Measurements from ENCODE around the gene EZH2. TPM values are rescaled to one million over a fixed set of nuclear protein-coding genes. Genes with fewer than 3 reads are reported as not detected.

The EZH2 gene
- total RNA-seq, 1 donor from 2014 or later, result 0.99 TPM

- no peak for DNase-seq
- Histone ChIP-seq H3K36me3 (no peaks in the 10 kb centered on the region), H3K4me3 (no peak overlapping the region), H3K27me3 (ENCODE audit: low read depth) (no peaks in the 10 kb centered on the region), H3K27ac (replicated peaks) (no peak overlapping the region), H3K4me1 (no peaks in the 10 kb centered on the region), H3K9me3 (replicated peaks) (no peaks in the 10 kb centered on the region)
- TF ChIP-seq, protein P1, sequence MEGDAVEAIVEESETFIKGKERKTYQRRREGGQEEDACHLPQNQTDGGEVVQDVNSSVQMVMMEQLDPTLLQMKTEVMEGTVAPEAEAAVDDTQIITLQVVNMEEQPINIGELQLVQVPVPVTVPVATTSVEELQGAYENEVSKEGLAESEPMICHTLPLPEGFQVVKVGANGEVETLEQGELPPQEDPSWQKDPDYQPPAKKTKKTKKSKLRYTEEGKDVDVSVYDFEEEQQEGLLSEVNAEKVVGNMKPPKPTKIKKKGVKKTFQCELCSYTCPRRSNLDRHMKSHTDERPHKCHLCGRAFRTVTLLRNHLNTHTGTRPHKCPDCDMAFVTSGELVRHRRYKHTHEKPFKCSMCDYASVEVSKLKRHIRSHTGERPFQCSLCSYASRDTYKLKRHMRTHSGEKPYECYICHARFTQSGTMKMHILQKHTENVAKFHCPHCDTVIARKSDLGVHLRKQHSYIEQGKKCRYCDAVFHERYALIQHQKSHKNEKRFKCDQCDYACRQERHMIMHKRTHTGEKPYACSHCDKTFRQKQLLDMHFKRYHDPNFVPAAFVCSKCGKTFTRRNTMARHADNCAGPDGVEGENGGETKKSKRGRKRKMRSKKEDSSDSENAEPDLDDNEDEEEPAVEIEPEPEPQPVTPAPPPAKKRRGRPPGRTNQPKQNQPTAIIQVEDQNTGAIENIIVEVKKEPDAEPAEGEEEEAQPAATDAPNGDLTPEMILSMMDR (IDR thresholded peaks at IDR 0.05; ENCODE audit: borderline replicate concordance), result no peak
- intact Hi-C loops (cut with micrococcal nuclease), result no loop called here
Observed at GRCh38 chr7:148834605-148835004, 49.5 kb downstream of the EZH2 start.

DNA sequence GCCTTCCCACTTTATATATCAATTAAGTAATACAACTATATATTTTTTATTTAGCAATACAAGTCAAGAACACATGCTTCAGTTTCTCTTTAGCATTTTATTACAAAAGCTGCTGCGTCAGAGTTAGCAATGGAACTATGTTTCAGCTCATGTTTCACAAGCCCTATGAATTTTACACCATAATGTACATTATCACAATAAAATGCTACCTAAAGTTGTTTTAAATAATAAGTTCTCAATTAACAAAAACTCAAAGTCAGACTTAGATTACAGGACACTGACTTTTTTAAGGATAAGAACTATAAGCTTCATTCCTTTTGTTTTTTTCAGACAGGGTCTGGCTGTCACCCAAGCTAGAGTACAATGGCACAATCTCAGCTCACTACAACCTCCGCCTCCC lies 52.3 kb downstream of the EZH2 start:
- H3K9me3 ChIP-seq (replicated peaks), result no peaks in the 10 kb centered on the region
- no peaks in the 10 kb centered on the region for H3K27me3 ChIP-seq (ENCODE audit: low read depth)
- no peak for DNase-seq
- H3K4me1 ChIP-seq, result no peaks in the 10 kb centered on the region
- no peak overlapping the region for H3K27ac ChIP-seq (replicated peaks)
- no peak overlapping the region for H3K4me3 ChIP-seq
- no peaks in the 10 kb centered on the region for H3K36me3 ChIP-seq
- intact Hi-C loops (cut with micrococcal nuclease), result no loop called here
- TF ChIP-seq, protein P1 (IDR thresholded peaks at IDR 0.05; ENCODE audit: borderline replicate concordance), result no peak

DNA sequence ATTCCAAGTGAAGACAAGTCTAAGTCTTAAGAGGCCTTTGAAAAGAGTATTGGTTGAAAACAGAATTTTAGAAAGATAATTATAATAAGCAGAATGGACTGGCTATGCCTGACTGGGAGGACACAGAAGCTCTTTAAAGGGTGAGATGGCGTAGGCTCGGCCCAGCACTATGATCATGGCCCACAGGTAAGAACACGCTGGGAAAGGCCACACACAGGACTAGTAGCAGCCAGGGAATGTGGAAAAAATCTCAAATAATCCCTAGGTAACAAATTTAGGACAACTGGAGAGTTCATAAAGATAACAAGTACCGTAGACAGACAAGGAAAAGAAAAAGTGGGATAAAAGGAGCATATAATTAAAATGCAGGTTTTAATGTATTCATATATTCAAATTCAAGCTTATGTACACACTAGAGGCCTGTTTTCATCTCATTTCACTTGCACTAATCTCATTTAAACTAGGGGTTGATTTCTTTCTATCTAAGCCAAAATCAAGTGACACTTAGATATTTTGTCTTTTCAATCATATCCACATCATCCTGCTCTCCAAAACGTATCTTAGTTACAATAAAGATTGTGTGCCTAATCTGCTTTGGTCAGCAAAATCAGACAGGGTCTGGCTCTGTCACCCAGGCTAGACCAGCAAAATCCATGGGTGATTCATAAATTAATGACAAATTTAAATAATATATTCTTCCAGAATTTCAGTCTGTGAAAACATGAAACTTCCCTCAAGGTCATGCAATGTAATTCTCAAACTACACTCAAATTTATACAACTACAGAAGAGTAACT lies 53.0 kb downstream of the EZH2 start:
- TF ChIP-seq, protein P1 (IDR thresholded peaks at IDR 0.05; ENCODE audit: borderline replicate concordance), result no peak
- H3K4me1 ChIP-seq, result no peaks in the 10 kb centered on the region
- no peak overlapping the region for H3K27ac ChIP-seq (replicated peaks)
- H3K36me3 ChIP-seq, result peaks cover 3% of the 10 kb centered on the region
- H3K27me3 ChIP-seq (ENCODE audit: low read depth), result no peaks in the 10 kb centered on the region
- intact Hi-C loops (cut with micrococcal nuclease), result no loop called here
- H3K4me3 ChIP-seq, result no peak overlapping the region
- H3K9me3 ChIP-seq (replicated peaks), result no peaks in the 10 kb centered on the region
- DNase-seq, result no peak

DNA sequence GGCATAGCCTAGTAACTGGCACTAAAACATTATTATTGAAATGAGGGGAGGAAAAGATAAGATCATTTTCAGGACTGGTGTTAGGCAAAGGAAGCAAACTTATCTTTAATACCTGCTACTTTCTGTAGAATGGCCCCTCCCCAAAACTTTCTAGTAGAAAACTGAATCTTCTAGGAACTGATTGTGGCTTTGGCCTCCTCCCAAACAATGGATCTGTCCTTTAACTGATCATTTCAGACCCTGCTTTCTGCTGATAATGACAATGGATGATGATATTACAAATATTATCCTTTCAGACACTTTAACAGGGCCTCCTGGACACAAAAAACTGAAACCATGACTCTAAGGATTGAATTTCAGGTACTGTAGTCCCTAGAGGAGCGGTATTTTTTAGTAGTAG lies 55.1 kb downstream of the EZH2 start:
- intact Hi-C loops (cut with micrococcal nuclease), result no loop called here
- Histone ChIP-seq H3K36me3 (peaks cover 3% of the 10 kb centered on the region), H3K27me3 (ENCODE audit: low read depth) (no peaks in the 10 kb centered on the region)

DNA sequence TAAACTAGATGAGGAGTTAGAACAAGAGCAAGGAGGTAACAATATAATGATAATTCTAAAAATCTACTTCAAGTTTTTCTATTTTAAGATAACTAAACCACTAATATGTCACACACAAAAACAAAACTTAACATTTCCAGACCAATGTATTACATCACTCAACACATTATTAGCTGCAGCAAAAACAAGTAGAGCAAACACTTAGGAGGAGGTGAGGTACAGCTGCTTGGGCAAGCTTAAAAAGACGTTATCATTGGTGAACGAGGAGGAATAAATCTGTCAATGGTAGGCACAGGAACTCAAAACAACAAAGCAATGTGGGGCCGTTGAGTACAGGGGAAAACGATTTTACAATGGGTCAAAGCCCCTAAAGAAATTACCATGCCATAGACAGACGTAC lies 58.8 kb downstream of the EZH2 start:
- H3K4me3 ChIP-seq, result no peak overlapping the region
- peaks cover 3% of the 10 kb centered on the region for H3K36me3 ChIP-seq
- no peak for DNase-seq
- TF ChIP-seq, protein P1 (IDR thresholded peaks at IDR 0.05; ENCODE audit: borderline replicate concordance), result no peak
- H3K4me1 ChIP-seq, result no peaks in the 10 kb centered on the region
- no peaks in the 10 kb centered on the region for H3K27me3 ChIP-seq (ENCODE audit: low read depth)
- intact Hi-C loops (cut with micrococcal nuclease), result no loop called here
- no peak overlapping the region for H3K27ac ChIP-seq (replicated peaks)
- no peaks in the 10 kb centered on the region for H3K9me3 ChIP-seq (replicated peaks)

More for the DNA sequence above, 55.1 kb downstream of the EZH2 start:
- H3K4me3 ChIP-seq, result no peak overlapping the region
- no peak overlapping the region for H3K27ac ChIP-seq (replicated peaks)
- H3K4me1 ChIP-seq, result no peaks in the 10 kb centered on the region
- no peak for DNase-seq
- TF ChIP-seq, protein P1 (IDR thresholded peaks at IDR 0.05; ENCODE audit: borderline replicate concordance), result no peak
- no peaks in the 10 kb centered on the region for H3K9me3 ChIP-seq (replicated peaks)
